ENCODE results near the gene SPR. TPM values are rescaled to one million over a fixed set of nuclear protein-coding genes. Genes with fewer than 3 reads are reported as not detected.

Gene SPR
- total RNA-seq, 3 donors from 2014 or later = 7.7 to 11.2 (median 8.5) TPM

DNA sequence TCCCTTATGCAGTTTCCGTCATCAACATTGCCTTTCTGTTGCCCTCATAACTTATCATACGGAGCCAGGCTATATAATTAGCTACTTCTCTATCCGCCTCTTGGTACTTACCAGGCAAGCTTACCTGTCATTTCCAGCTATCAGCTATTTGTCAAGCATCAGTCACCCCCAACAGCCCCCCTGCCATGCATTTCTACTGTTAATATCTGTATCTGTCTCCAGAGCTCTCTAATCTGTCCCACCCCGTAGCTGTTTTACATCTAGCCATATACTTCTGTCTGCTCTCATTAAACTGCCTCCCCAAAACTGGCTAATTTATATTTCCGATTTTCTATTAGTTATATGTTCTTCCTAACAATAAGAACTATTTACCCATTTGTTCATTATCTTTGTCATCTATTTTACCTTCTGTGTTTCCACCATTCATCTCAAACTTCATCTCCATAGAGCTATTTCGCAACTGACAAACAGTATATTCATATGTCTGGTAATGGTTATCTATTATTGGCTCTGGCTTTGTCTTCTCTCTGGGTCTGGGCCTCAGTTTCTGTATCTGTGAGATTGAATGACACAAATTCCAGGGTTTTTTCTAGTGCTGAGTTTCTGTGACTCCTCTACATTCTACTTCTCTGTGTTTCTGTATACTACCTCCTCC, 39.7 kb downstream of the SPR start:
- no peaks in the 10 kb centered on the region for H3K36me3 Mint-ChIP-seq (ENCODE audit: insufficient read depth)
- H3K9me3 Mint-ChIP-seq = no peaks in the 10 kb centered on the region
- ATAC-seq (no peak), DNase-seq (no peak)
- no peak overlapping the region for H3K4me3 Mint-ChIP-seq
- peaks cover 6% of the 10 kb centered on the region for H3K4me1 Mint-ChIP-seq (ENCODE audit: low read depth)
- H3K27me3 Mint-ChIP-seq (ENCODE audit: low read depth) = peaks cover 33% of the 10 kb centered on the region

- no peaks in the 10 kb centered on the region for H3K36me3 Mint-ChIP-seq (ENCODE audit: insufficient read depth)
- no peaks in the 10 kb centered on the region for H3K9me3 Mint-ChIP-seq
- ATAC-seq (no peak), DNase-seq (no peak)
- no peak overlapping the region for H3K4me3 Mint-ChIP-seq
- H3K4me1 Mint-ChIP-seq (ENCODE audit: low read depth) = peaks cover 6% of the 10 kb centered on the region
- peaks cover 26% of the 10 kb centered on the region for H3K27me3 Mint-ChIP-seq (ENCODE audit: low read depth)
These were observed 40.7 kb downstream of the SPR start for GRCh38 chr2:72927619-72928550.

- Mint-ChIP-seq H3K36me3 (ENCODE audit: insufficient read depth) (no peaks in the 10 kb centered on the region), H3K27me3 (ENCODE audit: low read depth) (peaks cover 15% of the 10 kb centered on the region), H3K9me3 (no peaks in the 10 kb centered on the region), H3K4me3 (no peak overlapping the region), H3K4me1 (ENCODE audit: low read depth) (no peaks in the 10 kb centered on the region)
- no peak for DNase-seq
- ATAC-seq = no peak
These were observed 41.8 kb downstream of the SPR start for GRCh38 chr2:72929010-72929409.

- ATAC-seq = peak; percentile 55
- Mint-ChIP-seq H3K27me3 (ENCODE audit: low read depth) (peaks cover 19% of the 10 kb centered on the region), H3K4me1 (ENCODE audit: low read depth) (no peaks in the 10 kb centered on the region), H3K36me3 (ENCODE audit: insufficient read depth) (no peaks in the 10 kb centered on the region), H3K4me3 (no peak overlapping the region), H3K9me3 (no peaks in the 10 kb centered on the region)
- DNase-seq = no peak
These were observed 44.2 kb downstream of the SPR start for GRCh38 chr2:72931280-72931910.

- no peaks in the 10 kb centered on the region for H3K36me3 Mint-ChIP-seq (ENCODE audit: insufficient read depth)
- no peaks in the 10 kb centered on the region for H3K4me1 Mint-ChIP-seq (ENCODE audit: low read depth)
- H3K4me3 Mint-ChIP-seq = no peak overlapping the region
- ATAC-seq (no peak), DNase-seq (no peak)
- peaks cover 19% of the 10 kb centered on the region for H3K27me3 Mint-ChIP-seq (ENCODE audit: low read depth)
- no peaks in the 10 kb centered on the region for H3K9me3 Mint-ChIP-seq
These were observed 45.0 kb downstream of the SPR start for GRCh38 chr2:72932045-72932740.

DNA sequence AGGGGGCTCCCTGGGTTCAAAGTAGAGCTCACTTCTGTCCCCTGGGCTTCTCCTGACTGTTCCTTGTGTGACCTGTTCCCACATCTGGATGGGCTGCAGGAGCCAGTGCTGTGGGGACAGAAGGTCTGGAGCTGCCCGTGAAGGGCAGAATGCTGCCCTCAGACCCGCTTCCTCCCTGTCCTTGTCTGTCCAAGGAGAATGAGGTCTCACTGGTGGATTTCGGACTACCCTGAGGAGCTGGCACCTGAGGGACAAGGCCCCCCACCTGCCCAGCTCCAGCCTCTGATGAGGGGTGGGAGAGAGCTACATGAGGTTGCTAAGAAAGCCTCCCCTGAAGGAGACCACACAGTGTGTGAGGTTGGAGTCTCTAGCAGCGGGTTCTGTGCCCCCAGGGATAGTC, 45.6 kb downstream of the SPR start:
- Mint-ChIP-seq H3K36me3 (ENCODE audit: insufficient read depth) (no peaks in the 10 kb centered on the region), H3K4me1 (ENCODE audit: low read depth) (no peaks in the 10 kb centered on the region), H3K4me3 (no peak overlapping the region), H3K9me3 (no peaks in the 10 kb centered on the region), H3K27me3 (ENCODE audit: low read depth) (peaks cover 19% of the 10 kb centered on the region)
- ATAC-seq (no peak), DNase-seq (no peak)

DNA sequence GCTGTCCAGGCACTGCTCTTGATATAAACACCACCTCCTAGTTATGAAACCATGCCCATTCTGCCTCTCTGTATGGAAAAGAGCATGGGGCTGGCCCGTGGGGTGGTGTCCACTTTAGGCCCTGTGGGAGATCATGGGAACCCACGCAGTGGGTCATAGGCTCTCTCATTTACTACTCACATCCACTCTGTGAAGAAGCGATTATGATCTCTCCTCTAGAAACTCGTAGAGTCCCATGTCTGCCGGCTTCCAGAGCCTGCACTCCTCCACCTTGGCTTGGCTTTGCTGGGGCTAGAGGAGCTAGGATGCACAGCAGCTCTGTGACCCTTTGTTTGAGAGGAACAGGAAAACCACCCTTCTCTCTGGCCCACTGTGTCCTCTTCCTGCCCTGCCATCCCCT, 46.0 kb downstream of the SPR start:
- H3K9me3 Mint-ChIP-seq = no peaks in the 10 kb centered on the region
- no peaks in the 10 kb centered on the region for H3K4me1 Mint-ChIP-seq (ENCODE audit: low read depth)
- H3K27me3 Mint-ChIP-seq (ENCODE audit: low read depth) = peaks cover 19% of the 10 kb centered on the region
- H3K36me3 Mint-ChIP-seq (ENCODE audit: insufficient read depth) = no peaks in the 10 kb centered on the region
- ATAC-seq = no peak
- no peak overlapping the region for H3K4me3 Mint-ChIP-seq
- DNase-seq = no peak

DNA sequence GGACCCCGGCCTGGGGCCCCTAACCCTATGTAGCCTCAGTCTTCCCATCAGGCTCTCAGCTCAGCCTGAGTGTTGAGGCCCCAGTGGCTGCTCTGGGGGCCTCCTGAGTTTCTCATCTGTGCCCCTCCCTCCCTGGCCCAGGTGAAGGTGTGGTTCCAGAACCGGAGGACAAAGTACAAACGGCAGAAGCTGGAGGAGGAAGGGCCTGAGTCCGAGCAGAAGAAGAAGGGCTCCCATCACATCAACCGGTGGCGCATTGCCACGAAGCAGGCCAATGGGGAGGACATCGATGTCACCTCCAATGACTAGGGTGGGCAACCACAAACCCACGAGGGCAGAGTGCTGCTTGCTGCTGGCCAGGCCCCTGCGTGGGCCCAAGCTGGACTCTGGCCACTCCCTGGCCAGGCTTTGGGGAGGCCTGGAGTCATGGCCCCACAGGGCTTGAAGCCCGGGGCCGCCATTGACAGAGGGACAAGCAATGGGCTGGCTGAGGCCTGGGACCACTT, 46.5 kb downstream of the SPR start:
- no peak for DNase-seq
- no peak for ATAC-seq
- peaks cover 19% of the 10 kb centered on the region for H3K27me3 Mint-ChIP-seq (ENCODE audit: low read depth)
- no peaks in the 10 kb centered on the region for H3K36me3 Mint-ChIP-seq (ENCODE audit: insufficient read depth)
- no peaks in the 10 kb centered on the region for H3K4me1 Mint-ChIP-seq (ENCODE audit: low read depth)
- no peaks in the 10 kb centered on the region for H3K9me3 Mint-ChIP-seq
- no peak overlapping the region for H3K4me3 Mint-ChIP-seq

GRCh38 chr2:72934683-72935610, 47.7 kb downstream of the SPR start:
- DNase-seq (no peak), ATAC-seq (no peak)
- Mint-ChIP-seq H3K4me1 (ENCODE audit: low read depth) (no peaks in the 10 kb centered on the region), H3K36me3 (ENCODE audit: insufficient read depth) (no peaks in the 10 kb centered on the region), H3K4me3 (no peak overlapping the region), H3K27me3 (ENCODE audit: low read depth) (peaks cover 24% of the 10 kb centered on the region), H3K9me3 (no peaks in the 10 kb centered on the region)

DNA sequence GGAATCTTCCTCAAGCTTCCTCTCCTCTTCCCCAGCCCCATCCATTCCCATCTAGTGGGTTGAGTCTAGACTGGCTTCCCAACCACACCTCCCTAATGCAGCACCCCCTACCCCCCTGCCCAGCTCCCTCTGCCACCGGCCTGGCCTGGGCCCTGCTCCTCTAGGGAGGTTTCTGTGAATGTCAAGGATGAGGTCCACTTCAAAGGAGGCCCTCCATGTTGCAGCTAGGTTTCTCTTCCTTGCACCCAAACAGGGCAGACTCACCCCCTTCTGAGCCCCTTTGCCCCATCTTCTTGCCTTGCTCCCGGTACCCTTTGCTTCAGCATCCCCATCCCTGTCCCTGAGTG, 48.4 kb downstream of the SPR start:
- Mint-ChIP-seq H3K27me3 (ENCODE audit: low read depth) (peaks cover 24% of the 10 kb centered on the region), H3K4me3 (no peak overlapping the region), H3K9me3 (no peaks in the 10 kb centered on the region), H3K36me3 (ENCODE audit: insufficient read depth) (no peaks in the 10 kb centered on the region), H3K4me1 (ENCODE audit: low read depth) (no peaks in the 10 kb centered on the region)
- DNase-seq (no peak), ATAC-seq (no peak)

DNA sequence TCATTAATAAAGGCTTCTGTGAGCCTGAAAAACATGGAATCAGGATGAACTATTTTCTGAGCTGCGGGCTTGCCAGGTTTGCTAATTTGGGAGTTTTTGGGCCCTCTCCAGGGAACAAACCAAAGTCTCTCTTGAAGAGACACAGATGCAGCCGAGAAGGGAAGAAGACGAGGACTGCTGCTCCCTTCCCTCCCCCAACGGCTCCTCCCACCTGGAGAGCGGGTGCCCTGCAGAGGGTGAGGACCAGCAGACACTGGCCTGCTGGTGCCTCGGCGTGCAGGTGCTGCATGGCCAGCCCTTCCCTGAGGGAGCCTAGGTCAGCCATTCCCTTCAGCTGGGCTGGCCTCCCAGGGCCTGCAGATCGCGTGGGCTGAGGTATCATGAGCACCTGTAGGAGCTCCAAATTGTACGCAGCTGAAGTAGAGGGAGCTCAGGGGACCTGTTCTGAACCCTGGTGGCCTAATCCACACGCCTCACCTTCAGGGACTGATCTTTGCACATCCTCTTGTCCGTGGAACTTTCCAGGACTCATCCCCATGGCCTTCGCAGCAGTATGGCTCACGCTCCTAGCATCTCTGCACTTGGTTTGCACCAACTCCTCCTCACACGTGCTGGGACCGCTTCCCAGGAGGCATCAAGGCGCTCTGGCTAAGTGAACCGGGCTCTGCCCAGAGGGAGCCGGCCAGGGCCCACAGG, 49.6 kb downstream of the SPR start:
- DNase-seq (no peak), ATAC-seq (no peak)
- Mint-ChIP-seq H3K4me1 (ENCODE audit: low read depth) (no peaks in the 10 kb centered on the region), H3K4me3 (no peak overlapping the region), H3K36me3 (ENCODE audit: insufficient read depth) (no peaks in the 10 kb centered on the region), H3K9me3 (no peaks in the 10 kb centered on the region), H3K27me3 (ENCODE audit: low read depth) (peaks cover 22% of the 10 kb centered on the region)

DNA sequence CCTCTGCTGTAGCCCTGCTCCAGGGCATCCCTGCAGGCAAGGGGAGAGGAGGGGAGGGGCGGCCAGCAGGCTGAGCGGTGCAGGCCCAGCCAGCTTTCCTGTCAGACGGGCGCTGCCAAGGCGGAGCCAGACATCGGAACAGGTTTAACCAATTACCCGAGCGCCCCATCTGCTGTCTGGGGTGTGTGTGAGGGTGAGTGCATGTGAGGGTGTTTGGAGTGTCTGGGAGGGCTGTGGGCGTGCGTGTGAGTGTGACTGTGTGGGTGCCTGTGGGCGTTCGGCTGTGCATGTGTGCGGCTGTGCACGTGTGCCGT, 50.1 kb downstream of the SPR start:
- ATAC-seq (no peak), DNase-seq (no peak)
- no peaks in the 10 kb centered on the region for H3K4me1 Mint-ChIP-seq (ENCODE audit: low read depth)
- peaks cover 19% of the 10 kb centered on the region for H3K27me3 Mint-ChIP-seq (ENCODE audit: low read depth)
- H3K4me3 Mint-ChIP-seq = no peak overlapping the region
- no peaks in the 10 kb centered on the region for H3K36me3 Mint-ChIP-seq (ENCODE audit: insufficient read depth)
- no peaks in the 10 kb centered on the region for H3K9me3 Mint-ChIP-seq

DNA sequence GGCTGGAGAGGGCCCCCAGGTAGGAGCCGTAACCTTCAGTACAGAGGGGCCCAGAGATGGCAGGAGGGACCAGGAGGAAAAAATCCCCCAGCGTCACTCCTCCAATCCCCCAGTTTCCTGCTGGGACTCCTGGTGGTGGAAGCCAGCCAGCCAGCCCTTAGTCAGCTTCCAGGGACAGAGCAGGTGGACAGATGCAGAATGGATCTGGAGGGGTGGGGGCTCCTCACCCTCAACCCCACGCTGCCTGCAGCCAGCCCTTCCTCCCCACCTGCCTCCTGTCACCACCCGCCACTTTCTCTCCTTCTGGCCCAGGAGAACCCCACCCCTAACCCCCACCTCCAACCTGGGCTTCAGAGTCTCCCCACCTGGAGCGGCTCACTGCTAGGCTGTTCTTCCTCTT, 51.2 kb downstream of the SPR start:
- Mint-ChIP-seq H3K4me3 (no peak overlapping the region), H3K27me3 (ENCODE audit: low read depth) (peaks cover 19% of the 10 kb centered on the region), H3K36me3 (ENCODE audit: insufficient read depth) (no peaks in the 10 kb centered on the region), H3K9me3 (no peaks in the 10 kb centered on the region), H3K4me1 (ENCODE audit: low read depth) (no peaks in the 10 kb centered on the region)
- ATAC-seq (no peak), DNase-seq (no peak)
